Endothelial cell of umbilical vein (primary cell): ENCODE data around the gene DIP2C. TPM values are rescaled to one million over a fixed set of nuclear protein-coding genes. Genes with fewer than 3 reads are reported as not detected.

Experiments
- BruUV-seq: library from RNA; stranded (reverse); fragments of 400-500 nt; replicated peaks from 2 replicates; lab custom pipeline; 2021; lab: Mats Ljungman, UMichigan
- CTCF ChIA-PET: fragments of 300-600, 350-600 bp; sonication (Branson Sonifier 250); formaldehyde crosslinking; loops from one replicate; lab custom pipeline; 2021; ENCODE audit warnings: antibody characterized with exemption, inconsistent platforms; lab: Charles Lee
- POLR2A ChIA-PET: fragments of 300-600, 350-600 bp; sonication (Branson Sonifier 250); formaldehyde crosslinking; loops from one replicate; lab custom pipeline; 2021; ENCODE audit warnings: antibody characterized with exemption, inconsistent platforms; lab: Charles Lee
- DNase-seq: peaks from one replicate; pipeline ENCODE4 v3.0.0-alpha.2; 2011; ENCODE audit warnings: low read depth, low spot score
- FAIRE-seq: peaks from 2 replicates; lab custom pipeline; 2011; peaks lifted over from hg19 to GRCh38; lab: Jason Lieb, UNC
- H2AFZ ChIP-seq: 2 replicates; pipeline ENCODE4 v1.6.0; 2012; ENCODE audit warnings: low read depth, low read length, control low read depth, inconsistent platforms
- H3K27ac ChIP-seq: 2 replicates; pipeline ENCODE4 v1.5.1; 2011; ENCODE audit warnings: low read depth, mild to moderate bottlenecking, control low read depth, low read length, moderate library complexity; ENCODE audit not compliant: insufficient read depth
- H3K27me3 ChIP-seq, 2 experiments: 2 replicates each; pipeline versions ENCODE4 v1.6.0 to v1.6.1; 2011; ENCODE audit warnings: low read length in 2 of 2, mixed read lengths in 1 of 2; ENCODE audit not compliant: control insufficient read depth in 2 of 2, insufficient read depth in 2 of 2
- H3K36me3 ChIP-seq, 2 experiments: 2 replicates in 1 of 2; 3 replicates in 1 of 2; pipeline ENCODE4 v1.5.1; 2011; ENCODE audit warnings: low read length in 2 of 2, mild to moderate bottlenecking in 1 of 2, moderate library complexity in 1 of 2; ENCODE audit not compliant: control insufficient read depth in 2 of 2, insufficient read depth in 2 of 2; ENCODE audit errors: extremely low read depth in 1 of 2
- H3K4me1 ChIP-seq: 3 replicates; pipeline ENCODE4 v1.5.1; 2011; ENCODE audit warnings: mild to moderate bottlenecking, low read length; ENCODE audit not compliant: control insufficient read depth, insufficient read depth; ENCODE audit errors: extremely low read depth
- H3K4me2 ChIP-seq: 2 replicates; pipeline ENCODE4 v1.6.1; 2011; ENCODE audit warnings: low read length, control low read depth, mixed read lengths; ENCODE audit not compliant: insufficient read depth
- H3K4me3 ChIP-seq, 3 experiments: fragments of 200-600 bp in 1 of 3; sonication (generic), shearing (Covaris generic) in 1 of 3; replicated peaks in 1 of 3; 2 replicates each; pipeline ENCODE4 v1.5.1; 2011 to 2016; ENCODE audit warnings: control low read depth in 3 of 3, low read length in 3 of 3, mild to moderate bottlenecking in 2 of 3, inconsistent platforms in 1 of 3, low read depth in 1 of 3, moderate library complexity in 1 of 3; ENCODE audit not compliant: insufficient read depth in 1 of 3
- H3K79me2 ChIP-seq: 2 replicates; pipeline ENCODE4 v1.6.0; 2012; ENCODE audit warnings: low read length, inconsistent platforms; ENCODE audit not compliant: control insufficient read depth, insufficient read depth
- H3K9ac ChIP-seq: replicated peaks from 2 replicates; pipeline ENCODE3; 2011; ENCODE audit warnings: low read length, control low read depth; ENCODE audit not compliant: insufficient read depth; ENCODE audit errors: extremely low read depth
- H3K9me1 ChIP-seq: replicated peaks from 3 replicates; pipeline ENCODE4 v1.6.0; 2011; ENCODE audit warnings: mild to moderate bottlenecking, low read length; ENCODE audit not compliant: control insufficient read depth, insufficient read depth; ENCODE audit errors: extremely low read depth
- H3K9me3 ChIP-seq: replicated peaks from 2 replicates; pipeline ENCODE4 v1.5.1; 2012; ENCODE audit warnings: low read length, inconsistent platforms; ENCODE audit not compliant: control insufficient read depth, insufficient read depth
- H4K20me1 ChIP-seq: replicated peaks from 2 replicates; pipeline ENCODE3; 2011; ENCODE audit warnings: mild to moderate bottlenecking, low read length; ENCODE audit not compliant: control insufficient read depth, insufficient read depth; ENCODE audit errors: extremely low read depth
- CTCF ChIP-seq, 2 donors: IDR thresholded peaks; 1 replicate in 1 of 2; 2 replicates in 1 of 2; pipeline ENCODE4 v1.5.1; 2011; ENCODE audit warnings: low read length in 2 of 2, mild to moderate bottlenecking in 2 of 2, moderate library complexity in 2 of 2, control low read depth in 1 of 2, inconsistent platforms in 1 of 2, low read depth in 1 of 2; ENCODE audit not compliant: insufficient read depth in 1 of 2; ENCODE audit errors: extremely low read depth in 1 of 2
- EZH2 ChIP-seq: IDR thresholded peaks from 2 replicates; pipeline ENCODE4 v1.6.1; 2012; ENCODE audit warnings: borderline replicate concordance, low read depth, mild to moderate bottlenecking, moderate library complexity, low read length, inconsistent platforms; ENCODE audit not compliant: severe bottlenecking
- FOS ChIP-seq: IDR thresholded peaks from 2 replicates; pipeline ENCODE4 v1.6.1; 2011; ENCODE audit warnings: mild to moderate bottlenecking, low read length, moderate library complexity, borderline replicate concordance; ENCODE audit not compliant: insufficient read depth
- GATA2 ChIP-seq: IDR thresholded peaks from 2 replicates; pipeline ENCODE4 v1.7.0; 2011; ENCODE audit warnings: low read depth, mild to moderate bottlenecking, moderate library complexity, mixed read lengths, low read length; ENCODE audit not compliant: insufficient read length, insufficient read depth
- JUN ChIP-seq: IDR thresholded peaks from 2 replicates; pipeline ENCODE4 v1.6.1; 2011; ENCODE audit warnings: borderline replicate concordance, low read depth; ENCODE audit not compliant: insufficient read length, insufficient read depth
- MAX ChIP-seq: IDR thresholded peaks from 2 replicates; pipeline ENCODE4 v1.6.1; 2011; ENCODE audit not compliant: insufficient read depth, insufficient read length
- MYC ChIP-seq: IDR thresholded peaks from one replicate; pipeline ENCODE4 v1.6.1; 2011; ENCODE audit warnings: mild to moderate bottlenecking, low read depth, low read length
- POLR2A ChIP-seq: IDR thresholded peaks from 2 replicates; pipeline ENCODE4 v1.6.1; 2012; ENCODE audit warnings: low read depth, mild to moderate bottlenecking, control low read depth, low read length
- POLR2AphosphoS5 ChIP-seq: IDR thresholded peaks from 2 replicates; pipeline ENCODE4 v1.6.1; 2012; ENCODE audit warnings: low read depth, mild to moderate bottlenecking, control low read depth, low read length, moderate library complexity; ENCODE audit not compliant: insufficient read depth
- dilution Hi-C: fragments of 300-500 bp; cut with MboI; formaldehyde crosslinking; loops from one replicate; pipeline ENCODE4 v1.15.0; 2019; ENCODE audit warnings: low sequenced_read_pairs; ENCODE audit not compliant: extremely low pct_ligation_motif_present
- intact Hi-C: fragments of 100-400 bp; cut with micrococcal nuclease; formaldehyde crosslinking; loops from one replicate; pipeline ENCODE4 v1.10.0; 2022
- polyA plus RNA-seq, 4 experiments: library from polyadenylated mRNA; depleted of rRNA in 3 of 4; stranded (reverse) in 3 of 4; unstranded in 1 of 4; fragments of >200 nt; gene quantifications; 2 replicates each; pipeline versions ENCODE4 v1.2.1 to v1.2.3, GENCODE V29; 2011 to 2012; ENCODE audit warnings: missing spikeins in 1 of 4
- total RNA-seq: library from RNA; stranded (reverse); gene quantifications from 2 replicates; pipeline ENCODE4 v1.2.3, GENCODE V29; 2021

The DIP2C gene
- total and polyA plus RNA-seq, 2 donors (not counting 3 experiments of a cell fraction or from before 2014, with no cell fraction given), result 3.6 to 10.7 TPM

- dilution Hi-C loops, result no loop called here
- ChIA-PET CTCF (no interaction called here), POLR2A (no interaction called here)
Measured at GRCh38 chr10:556971-557637, 132.4 kb downstream of the DIP2C start.

More at GRCh38 chr10:556971-557637, 132.4 kb downstream of the DIP2C start:
- TF ChIP-seq POLR2AphosphoS5 (no peak), POLR2A (no peak), CTCF (IDR thresholded peaks at IDR 0.05; ENCODE audit: extremely low read depth in 1 of 2, insufficient read depth in 1 of 2, low read depth in 1 of 2, low read length in 2 of 2) (no peak), JUN (no peak), MAX (no peak), MYC (no peak), EZH2 (no peak), GATA2 (no peak), FOS (no peak)
- intact Hi-C loops, result no loop called here
- Histone ChIP-seq H3K9me3 (no peaks in the 10 kb centered on the region), H3K27ac (no peak overlapping the region), H4K20me1 (peaks cover 2% of the 10 kb centered on the region), H3K36me3 (no peaks in the 10 kb centered on the region), H3K4me3 (no peak overlapping the region), H3K9me1 (no peaks in the 10 kb centered on the region), H3K27me3 (no peaks in the 10 kb centered on the region), H3K4me1 (peaks cover 13% of the 10 kb centered on the region), H3K9ac (no peak overlapping the region), H3K79me2 (no peaks in the 10 kb centered on the region), H3K4me2 (no peak overlapping the region), H2AFZ (no peak overlapping the region)
- BruUV-seq, result no TSS peak
- FAIRE-seq (no peak), DNase-seq (no peak)
